Measurements from ENCODE around the gene ZNF160. TPM values are rescaled to one million over a fixed set of nuclear protein-coding genes. Genes with fewer than 3 reads are reported as not detected.
A peak's percentile ranks its signal among the peaks of the same experiment; 100 is the strongest.
"Not testable (repeated sequence)": the region's sequence is repeated elsewhere in the genome, so short reads cannot be mapped to it uniquely, and the experiment has no call there.

Gene ZNF160
- 10 to 100 TPM; 22.4 to 72.2 (median 36.3) TPM for total RNA-seq

DNA sequence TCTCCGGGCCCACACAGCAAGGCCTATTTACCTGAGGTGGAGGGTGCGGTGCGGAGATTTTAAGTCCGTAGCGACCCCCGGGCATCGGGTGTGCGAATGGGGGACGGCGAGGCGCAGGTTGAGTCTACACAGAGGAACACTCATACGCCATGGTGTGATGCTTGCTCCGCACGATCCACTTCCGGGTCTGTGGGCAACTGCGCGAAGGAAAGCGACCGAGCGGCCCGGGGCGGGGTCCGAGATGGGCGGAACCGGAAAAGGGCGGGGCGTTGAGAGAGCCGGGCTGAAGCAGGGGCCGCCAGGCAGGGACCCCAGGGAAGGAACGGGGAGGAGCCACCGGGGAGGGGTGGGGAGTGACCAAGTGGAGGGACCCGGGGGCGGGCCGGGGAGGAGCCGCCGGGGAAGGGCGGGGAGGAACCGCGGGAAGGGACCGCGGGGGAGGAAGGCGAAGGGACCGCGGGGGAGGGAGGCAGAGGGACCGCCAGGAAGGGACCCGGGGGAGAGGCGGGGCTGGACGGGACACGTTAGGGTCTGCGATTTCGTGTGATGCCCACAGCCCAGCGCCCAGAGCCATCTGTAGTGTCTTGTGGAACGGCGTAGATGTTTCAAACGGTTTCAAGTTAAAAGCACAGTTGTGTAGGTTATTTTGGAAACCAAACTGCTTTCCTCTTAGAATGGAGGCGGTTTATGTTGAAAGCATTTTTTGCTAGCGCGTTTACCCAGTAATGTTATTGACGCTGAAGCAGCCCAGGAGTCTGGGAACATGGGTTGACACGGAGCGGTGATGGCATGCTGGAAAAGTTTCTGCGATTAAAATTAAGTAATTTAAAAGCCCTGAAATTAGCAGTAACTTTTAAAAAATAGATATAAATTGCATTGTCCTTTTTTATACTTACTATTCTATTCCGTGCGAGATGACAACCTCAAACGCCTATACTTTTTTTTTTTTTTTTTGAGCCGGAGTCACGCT, at the start of gene ZNF160:
ZNF160 (minus strand) TSS at position 189 of the 970 bp plus-strand sequence. CDS start 17,146 bp downstream, outside the sequence.
- peak within 1 kb of the TSS; percentile 57 to 91 (median 81) for H3K4me3 ChIP-seq
- peak; percentile 86 to 95 (median 92) for ATAC-seq (replicated peaks in 6 of 8)
- H3K27ac ChIP-seq: peak within 1 kb of the TSS; percentile 85 to 92
- WGBS, 10 experiments: 0 to 50% (median 7%) methylated on average over 4 to 17 of the region's 67 CpGs
- in situ Hi-C loops (cut with MboI; ENCODE audit: low pct_unique_long_range_greater_than_20kb in 2 of 9, low sequenced_read_pairs in 9 of 9, unreplicated experiment in 9 of 9): no loop called here
- peaks cover 8% of the 10 kb centered on the region in 2 donors for H3K4me1 ChIP-seq (replicated peaks in 1 of 2)

DNA sequence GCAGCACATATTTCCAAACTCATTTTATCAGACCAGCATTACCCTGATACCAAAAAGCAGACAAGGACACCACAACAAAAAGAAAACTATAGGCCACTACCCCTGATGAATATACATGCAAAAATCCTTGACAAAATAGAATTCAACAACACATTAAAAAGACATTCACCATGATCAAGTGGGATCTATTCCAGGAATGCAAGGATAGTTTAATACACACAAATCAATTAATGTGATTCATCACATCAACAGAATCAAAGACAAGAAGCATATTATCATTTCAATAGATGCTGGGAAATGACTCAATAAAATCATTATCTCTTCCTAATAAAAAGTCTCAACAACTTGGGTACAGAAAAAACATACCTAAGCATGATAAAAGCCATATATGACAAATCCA, 44.4 kb upstream of the ZNF160 start:
- no peak overlapping the region for H3K4me3 ChIP-seq
- no peak overlapping the region for H3K27ac ChIP-seq
- no peak for ATAC-seq (replicated peaks in 6 of 8)
- no peaks in the 10 kb centered on the region for H3K4me1 ChIP-seq (replicated peaks in 1 of 2)
- in situ Hi-C loops (cut with MboI; ENCODE audit: low pct_unique_long_range_greater_than_20kb in 2 of 9, low sequenced_read_pairs in 9 of 9, unreplicated experiment in 9 of 9): no loop called here

DNA sequence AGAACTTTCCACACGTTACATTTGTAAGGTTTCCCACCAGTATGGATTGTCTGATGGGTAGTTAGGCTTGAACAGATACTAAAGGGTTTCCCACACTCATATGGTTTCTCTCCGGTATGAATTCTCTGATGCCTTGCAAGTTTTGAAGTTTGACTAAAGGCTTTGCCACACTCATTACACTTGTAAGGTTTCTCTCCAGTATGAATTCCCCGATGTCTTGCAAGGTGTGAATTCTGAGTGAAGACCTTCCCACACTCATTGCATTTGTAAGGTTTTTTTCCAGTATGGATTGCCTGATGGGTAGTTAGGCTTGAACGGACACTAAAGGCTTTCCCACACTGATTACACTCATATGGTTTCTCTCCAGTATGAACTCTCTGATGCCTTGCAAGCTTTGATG, 37.1 kb upstream of the ZNF160 start:
- 68 to 100% (median 90%) methylated on average over 2 to 4 of the region's 4 CpGs; no CpG with 5 or more reads in 1 of the 10 experiments for WGBS, 10 experiments
- Histone ChIP-seq H3K27ac (no peak overlapping the region), H3K4me1 (replicated peaks in 1 of 2) (no peaks in the 10 kb centered on the region), H3K4me3 (no peak overlapping the region)
- ATAC-seq (replicated peaks in 6 of 8): no peak
- in situ Hi-C loops (cut with MboI; ENCODE audit: low pct_unique_long_range_greater_than_20kb in 2 of 9, low sequenced_read_pairs in 9 of 9, unreplicated experiment in 9 of 9): no loop called here

DNA sequence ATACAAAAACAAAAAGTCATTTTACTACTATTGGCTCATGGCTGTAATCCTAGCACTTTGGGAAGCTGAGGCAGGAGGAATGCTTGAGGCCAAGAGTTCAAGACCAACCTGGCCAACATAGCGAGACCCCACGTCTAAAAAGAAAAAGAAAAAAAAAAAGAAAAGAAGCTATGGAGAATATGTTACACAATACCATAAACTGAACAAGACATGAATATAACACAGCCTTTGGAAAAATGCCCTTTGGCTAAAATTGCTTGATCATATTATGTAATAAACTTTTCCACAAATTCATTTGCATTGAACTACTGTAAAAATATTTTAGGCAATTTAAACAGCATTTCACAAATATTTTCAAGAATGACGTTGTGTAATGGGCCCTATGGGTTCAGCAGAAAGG, 33.2 kb upstream of the ZNF160 start:
- H3K4me3 ChIP-seq: no peak overlapping the region
- in situ Hi-C loops (cut with MboI; ENCODE audit: low pct_unique_long_range_greater_than_20kb in 2 of 9, low sequenced_read_pairs in 9 of 9, unreplicated experiment in 9 of 9): no loop called here
- H3K4me1 ChIP-seq (replicated peaks in 1 of 2): peaks cover 0 to 4% of the 10 kb centered on the region in 2 donors
- H3K27ac ChIP-seq: no peak overlapping the region
- 55 to 100% (median 87%) methylated on average over 1 to 3 of the region's 3 CpGs for WGBS, 10 experiments
- ATAC-seq (replicated peaks in 6 of 8): no peak

DNA sequence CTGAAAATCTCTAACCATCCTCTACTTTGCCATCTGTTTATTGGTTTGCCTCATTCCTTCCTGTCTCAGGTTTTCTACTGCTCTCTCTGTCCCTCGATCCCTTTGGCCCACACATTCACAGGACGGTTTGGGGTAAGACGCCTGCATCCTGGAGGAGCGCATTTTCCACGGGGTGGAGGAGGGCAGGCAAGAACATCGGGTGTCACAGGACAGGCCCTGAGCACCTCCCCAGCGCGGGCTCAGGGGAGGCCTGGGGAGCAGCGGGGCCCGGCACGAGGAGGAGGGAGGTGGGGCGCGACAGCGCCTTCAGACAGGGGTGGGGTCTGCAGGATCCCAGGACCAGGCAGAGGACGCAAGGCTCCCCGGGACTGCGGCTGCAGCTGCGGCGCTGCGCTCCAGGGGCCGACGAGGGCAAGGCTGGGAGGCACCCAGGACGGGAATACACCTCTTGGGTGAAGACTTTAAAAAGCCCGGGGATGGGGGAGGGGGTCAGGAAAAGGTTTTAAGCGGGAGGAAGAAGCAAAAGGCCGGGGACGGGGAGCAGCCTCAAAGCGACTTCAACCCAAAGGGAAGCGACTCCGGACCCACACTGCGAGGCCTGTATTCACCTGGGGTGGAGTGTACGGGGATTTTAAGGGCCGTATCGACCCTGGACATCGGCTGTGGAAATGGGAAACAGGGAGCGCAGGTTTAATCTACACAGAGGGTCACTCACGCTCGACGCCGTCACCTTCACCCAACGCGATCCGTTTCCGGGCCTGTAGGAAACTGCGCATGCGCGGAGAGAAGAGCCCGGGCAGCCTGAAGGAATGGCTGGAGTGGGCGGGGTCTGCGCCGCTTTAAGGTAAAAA, 29.1 kb upstream of the ZNF160 start, which contains the start of gene ZNF415:
ZNF415 (minus strand) TSS at position 770 of the 851 bp plus-strand sequence. CDS start 10,234 bp downstream, outside the sequence.
- Histone ChIP-seq H3K4me3 (peak within 1 kb of the TSS; percentile 50 to 79 (median 57)), H3K27ac (peak within 1 kb of the TSS; percentile 40 to 76), H3K4me1 (replicated peaks in 1 of 2) (peaks cover 0 to 8% of the 10 kb centered on the region in 2 donors)
- in situ Hi-C loops (cut with MboI; ENCODE audit: low pct_unique_long_range_greater_than_20kb in 2 of 9, low sequenced_read_pairs in 9 of 9, unreplicated experiment in 9 of 9): no loop called here
- ATAC-seq (replicated peaks in 6 of 8): peak in 7 of 8 experiments; percentile 86 to 95 (median 92)
- WGBS, 10 experiments: 0 to 12% (median 0%) methylated on average over 1 to 19 of the region's 51 CpGs; no CpG with 5 or more reads in 2 of the 10 experiments

DNA sequence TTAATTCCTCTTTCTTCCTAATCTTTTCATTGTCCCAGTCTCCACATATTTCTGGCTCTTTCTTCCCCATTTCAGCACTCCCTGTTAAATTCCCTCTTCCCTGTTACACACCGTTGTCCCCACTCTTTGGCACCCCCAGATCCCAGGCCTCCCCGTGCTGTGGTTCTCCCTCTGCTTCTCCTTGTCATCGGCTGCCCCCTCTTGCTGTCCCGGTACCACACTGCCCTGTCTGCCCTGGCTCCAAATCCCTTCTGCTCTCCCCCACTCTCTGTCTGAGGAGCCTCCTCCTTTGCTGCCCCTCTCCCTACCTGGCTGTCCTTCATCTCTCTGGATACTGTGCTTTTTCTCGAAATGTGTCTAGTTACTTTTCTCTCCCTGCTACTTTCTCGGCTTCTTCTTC, 28.5 kb upstream of the ZNF160 start:
- in situ Hi-C loops (cut with MboI; ENCODE audit: low pct_unique_long_range_greater_than_20kb in 2 of 9, low sequenced_read_pairs in 9 of 9, unreplicated experiment in 9 of 9): no loop called here

GRCh38 chr19:53131085-53131590, 27.9 kb upstream of the ZNF160 start:
- in situ Hi-C loops (cut with MboI; ENCODE audit: low pct_unique_long_range_greater_than_20kb in 2 of 9, low sequenced_read_pairs in 9 of 9, unreplicated experiment in 9 of 9): no loop called here
- H3K4me3 ChIP-seq: peak overlapping the region in 1 of 5 donors; percentile 76
- peaks cover 0 to 8% of the 10 kb centered on the region in 2 donors for H3K4me1 ChIP-seq (replicated peaks in 1 of 2)
- 76 to 98% (median 91%) methylated on average over 3 of the region's 4 CpGs; no CpG with 5 or more reads in 3 of the 10 experiments for WGBS, 10 experiments
- H3K27ac ChIP-seq: no peak overlapping the region
- no peak for ATAC-seq (replicated peaks in 6 of 8)

More for the DNA sequence above, 28.5 kb upstream of the ZNF160 start:
- peak overlapping the region; percentile 50 to 79 (median 57) for H3K4me3 ChIP-seq
- peak in 6 of 8 experiments; percentile 13 to 28 (median 22) for ATAC-seq (replicated peaks in 6 of 8)
- peaks cover 0 to 8% of the 10 kb centered on the region in 2 donors for H3K4me1 ChIP-seq (replicated peaks in 1 of 2)
- H3K27ac ChIP-seq: no peak overlapping the region
- 0 to 73% (median 18%) methylated on average over 2 to 6 of the region's 6 CpGs for whole genome bisulfite sequencing, 10 experiments

GRCh38 chr19:53130506-53130905, 27.3 kb upstream of the ZNF160 start:
- Histone ChIP-seq H3K4me3 (no peak overlapping the region), H3K4me1 (replicated peaks in 1 of 2) (peaks cover 0 to 8% of the 10 kb centered on the region in 2 donors), H3K27ac (no peak overlapping the region)
- ATAC-seq (replicated peaks in 6 of 8): no peak
- WGBS, 10 experiments: 61 to 93% (median 80%) methylated on average over 3 to 7 of the region's 7 CpGs; no CpG with 5 or more reads in 2 of the 10 experiments
- in situ Hi-C loops (cut with MboI; ENCODE audit: low pct_unique_long_range_greater_than_20kb in 2 of 9, low sequenced_read_pairs in 9 of 9, unreplicated experiment in 9 of 9): no loop called here

GRCh38 chr19:53126733-53127526, 23.7 kb upstream of the ZNF160 start:
- in situ Hi-C loops (cut with MboI; ENCODE audit: low pct_unique_long_range_greater_than_20kb in 2 of 9, low sequenced_read_pairs in 9 of 9, unreplicated experiment in 9 of 9); ATAC-seq (replicated peaks in 6 of 8); H3K27ac ChIP-seq; H3K4me1 ChIP-seq (replicated peaks in 1 of 2); H3K4me3 ChIP-seq: not testable (repeated sequence)
- 7 to 100% (median 100%) methylated on average over 1 to 4 of the region's 15 CpGs; no CpG with 5 or more reads in 4 of the 10 experiments for WGBS, 10 experiments

DNA sequence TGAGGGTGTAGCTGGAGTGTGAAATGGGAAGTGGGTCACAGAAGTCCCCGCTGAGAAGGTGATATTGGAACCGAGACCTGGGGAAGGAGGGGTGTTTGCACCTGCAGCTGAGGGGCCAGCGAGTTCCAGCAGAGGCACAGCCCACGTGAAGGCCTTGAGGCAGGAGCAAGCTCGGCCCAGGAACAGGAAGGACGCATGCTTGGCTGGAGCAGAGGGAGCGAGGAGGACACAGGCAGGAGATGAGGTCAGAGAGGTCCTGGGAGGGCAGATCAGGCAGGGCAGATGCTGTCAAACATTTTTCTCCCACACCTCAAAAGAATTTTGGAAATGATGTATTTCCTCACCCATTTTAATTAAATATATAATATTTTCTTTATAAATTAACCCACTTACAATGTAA, 20.2 kb upstream of the ZNF160 start:
- no peaks in the 10 kb centered on the region for H3K4me1 ChIP-seq (replicated peaks in 1 of 2)
- in situ Hi-C loops (cut with MboI; ENCODE audit: low pct_unique_long_range_greater_than_20kb in 2 of 9, low sequenced_read_pairs in 9 of 9, unreplicated experiment in 9 of 9): no loop called here
- no peak overlapping the region for H3K4me3 ChIP-seq
- no peak overlapping the region for H3K27ac ChIP-seq
- no peak for ATAC-seq (replicated peaks in 6 of 8)
- 70 to 100% (median 82%) methylated on average over 1 to 7 of the region's 7 CpGs; no CpG with 5 or more reads in 4 of the 10 experiments for WGBS, 10 experiments

GRCh38 chr19:53112286-53112685, 9.1 kb upstream of the ZNF160 start:
- H3K4me1 ChIP-seq (replicated peaks in 1 of 2): no peaks in the 10 kb centered on the region
- WGBS, 10 experiments: 0 to 100% (median 94%) methylated on average over 1 of the region's 2 CpGs; no CpG with 5 or more reads in 4 of the 10 experiments
- in situ Hi-C loops (cut with MboI; ENCODE audit: low pct_unique_long_range_greater_than_20kb in 2 of 9, low sequenced_read_pairs in 9 of 9, unreplicated experiment in 9 of 9): no loop called here
- H3K4me3 ChIP-seq: no peak overlapping the region
- peak in 1 of 8 experiments; percentile 77 for ATAC-seq (replicated peaks in 6 of 8)
- H3K27ac ChIP-seq: no peak overlapping the region

DNA sequence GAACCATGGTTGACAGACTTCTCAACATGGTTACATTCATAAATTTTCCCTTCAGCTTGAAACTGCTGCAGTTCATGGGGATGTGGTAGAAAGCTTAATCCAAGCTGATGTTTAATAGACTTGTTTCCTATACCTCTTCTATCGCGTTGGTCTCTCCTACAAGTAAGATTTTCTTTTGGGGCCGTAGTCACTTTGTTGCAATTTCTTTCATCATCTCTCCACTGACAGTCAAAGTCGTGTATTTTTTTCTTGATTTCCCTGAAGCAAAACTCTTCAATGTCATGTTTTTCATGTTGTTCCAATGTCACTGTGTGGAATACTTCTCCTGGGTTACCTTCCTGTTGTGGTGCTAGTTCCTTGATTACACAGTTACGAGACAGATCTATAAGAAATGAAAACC, 6.3 kb upstream of the ZNF160 start:
- Histone ChIP-seq H3K4me3 (no peak overlapping the region), H3K4me1 (replicated peaks in 1 of 2) (no peaks in the 10 kb centered on the region), H3K27ac (no peak overlapping the region)
- no peak for ATAC-seq (replicated peaks in 6 of 8)
- 38 to 100% (median 90%) methylated on average over 1 to 5 of the region's 5 CpGs; no CpG with 5 or more reads in 1 of the 10 experiments for WGBS, 10 experiments
- in situ Hi-C loops (cut with MboI; ENCODE audit: low pct_unique_long_range_greater_than_20kb in 2 of 9, low sequenced_read_pairs in 9 of 9, unreplicated experiment in 9 of 9): no loop called here

Measured in motor neuron (in vitro differentiated cells).